Measurements from ENCODE around the gene OPCML.

The OPCML gene

DNA sequence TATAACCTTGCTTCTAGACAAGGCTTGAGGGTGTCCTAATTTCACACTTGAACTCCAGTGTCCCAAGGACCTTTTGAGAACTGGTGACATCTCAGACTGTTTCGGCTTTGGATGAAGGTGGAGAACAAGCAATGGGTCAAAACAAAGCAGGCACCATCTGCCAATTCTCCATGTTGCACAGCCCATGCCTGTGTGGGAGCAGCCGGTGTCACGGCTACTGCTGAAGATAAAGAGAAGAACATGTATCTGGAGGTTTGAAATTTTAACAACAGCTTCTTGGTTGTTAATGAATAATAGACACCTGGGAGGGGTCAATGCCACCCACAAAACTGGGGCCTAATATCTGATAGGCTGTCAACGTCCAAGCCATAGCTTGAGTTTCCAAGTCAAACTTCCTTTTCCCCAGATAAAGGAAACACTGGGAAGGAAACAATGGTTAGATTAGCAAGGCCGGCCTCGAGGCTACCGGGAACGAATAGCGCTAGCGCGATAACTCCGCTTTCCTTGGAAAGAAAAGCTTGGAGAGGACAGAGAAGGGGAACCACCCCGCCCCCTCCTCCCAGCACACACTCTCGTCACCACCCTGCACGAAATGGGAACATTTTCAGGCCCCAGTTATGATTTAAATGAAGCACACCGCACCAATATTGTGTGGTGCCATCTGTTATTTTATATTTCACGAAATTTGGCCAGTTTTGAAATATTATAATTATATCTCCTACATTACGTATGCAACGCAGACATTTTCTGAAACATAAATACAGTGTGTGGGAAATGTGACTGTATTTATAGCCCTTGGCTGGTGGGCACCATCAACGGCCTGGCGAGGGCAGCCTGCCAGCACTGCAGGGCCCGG, 21.8 kb upstream of the OPCML start:
- WGBS, 2 donors (ENCODE audit: extremely low coverage in 2 of 2, insufficient read length in 2 of 2, insufficient replicate concordance in 1 of 2), result no CpG with 5 or more reads among the region's 22 CpGs
- H2BK12ac ChIP-seq (ENCODE audit: low read length), result peak overlapping the region; percentile 26
- no peak overlapping the region for H2AFZ ChIP-seq (ENCODE audit: low read length)
- H2BK5ac ChIP-seq (ENCODE audit: low read length), result no peak overlapping the region
- no peak overlapping the region for H4K8ac ChIP-seq (ENCODE audit: low read depth, low read length)
- peak overlapping the region; percentile 26 for H2BK120ac ChIP-seq (ENCODE audit: low read depth, low read length)
- H3K27me3 ChIP-seq (ENCODE audit: control insufficient read depth in 3 of 3, insufficient read depth in 3 of 3, low read depth in 1 of 3, low read length in 3 of 3), result no peaks in the 10 kb centered on the region
- H3K4me3 ChIP-seq (ENCODE audit: low read length in 2 of 2), result no peak overlapping the region
- H3K9ac ChIP-seq (ENCODE audit: low read depth, low read length, poor library complexity), result no peak overlapping the region
- no peak for DNase-seq (ENCODE audit: low spot score)
- H3K4me1 ChIP-seq (ENCODE audit: control insufficient read depth in 2 of 2, insufficient read depth in 1 of 2, low read depth in 1 of 2, low read length in 2 of 2), result peaks cover 11 to 12% of the 10 kb centered on the region in 2 donors
- H4K91ac ChIP-seq (ENCODE audit: low read depth, low read length, poor library complexity), result no peak overlapping the region
- no peak overlapping the region for H3K23ac ChIP-seq (ENCODE audit: low read depth, low read length, poor library complexity)
- H3K36me3 ChIP-seq (replicated peaks in 1 of 2; ENCODE audit: control insufficient read depth in 2 of 2, insufficient read depth in 2 of 2, low read length in 2 of 2), result no peaks in the 10 kb centered on the region
- H2BK15ac ChIP-seq (ENCODE audit: low read length), result peak overlapping the region; percentile 41
- no peak overlapping the region for H3K18ac ChIP-seq (ENCODE audit: low read length)
- no peaks in the 10 kb centered on the region for H3K79me1 ChIP-seq (ENCODE audit: low read depth, low read length)
- no peak overlapping the region for H3K4ac ChIP-seq (ENCODE audit: low read length)
- H2AK5ac ChIP-seq (ENCODE audit: low read depth, low read length), result peak overlapping the region; percentile 11
- H3K4me2 ChIP-seq (ENCODE audit: insufficient read depth, low read length, poor library complexity, severe bottlenecking), result no peak overlapping the region
- no peak overlapping the region for H3K14ac ChIP-seq (ENCODE audit: low read length)
- H3K27ac ChIP-seq (replicated peaks; ENCODE audit: low read length), result no peak overlapping the region
- H3K9me3 ChIP-seq (replicated peaks in 1 of 2; ENCODE audit: control insufficient read depth in 2 of 2, insufficient read depth in 1 of 2, low read depth in 1 of 2, low read length in 2 of 2), result no peaks in the 10 kb centered on the region

DNA sequence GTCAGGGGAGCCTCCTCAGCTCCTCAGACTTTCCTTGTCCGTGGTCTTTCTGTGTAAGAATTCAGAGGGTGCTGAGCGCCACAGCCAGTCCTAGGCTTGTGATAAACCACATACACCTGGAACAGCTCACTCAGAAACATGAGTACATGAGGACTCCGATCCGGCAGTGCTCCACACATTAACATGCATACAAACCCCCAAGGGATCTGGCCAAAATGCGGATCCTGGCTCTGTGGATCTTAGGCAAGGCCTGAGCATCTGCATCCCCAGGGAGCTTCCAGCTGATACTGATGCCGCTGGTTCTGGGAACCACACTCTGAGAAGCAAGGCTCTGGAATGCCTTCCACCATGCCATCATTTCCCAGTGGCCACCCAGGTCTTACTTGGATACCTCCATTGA, 20.6 kb upstream of the OPCML start:
- Histone ChIP-seq H3K27ac (replicated peaks; ENCODE audit: low read length) (no peak overlapping the region), H4K91ac (ENCODE audit: low read depth, low read length, poor library complexity) (no peak overlapping the region), H3K79me1 (ENCODE audit: low read depth, low read length) (no peaks in the 10 kb centered on the region), H4K8ac (ENCODE audit: low read depth, low read length) (no peak overlapping the region), H3K36me3 (replicated peaks in 1 of 2; ENCODE audit: control insufficient read depth in 2 of 2, insufficient read depth in 2 of 2, low read length in 2 of 2) (no peaks in the 10 kb centered on the region), H2BK120ac (ENCODE audit: low read depth, low read length) (no peak overlapping the region), H3K9me3 (replicated peaks in 1 of 2; ENCODE audit: control insufficient read depth in 2 of 2, insufficient read depth in 1 of 2, low read depth in 1 of 2, low read length in 2 of 2) (no peaks in the 10 kb centered on the region), H3K23ac (ENCODE audit: low read depth, low read length, poor library complexity) (no peak overlapping the region), H3K27me3 (ENCODE audit: control insufficient read depth in 3 of 3, insufficient read depth in 3 of 3, low read depth in 1 of 3, low read length in 3 of 3) (no peaks in the 10 kb centered on the region), H2AFZ (ENCODE audit: low read length) (no peak overlapping the region), H2AK5ac (ENCODE audit: low read depth, low read length) (no peak overlapping the region), H3K14ac (ENCODE audit: low read length) (no peak overlapping the region), H3K4me3 (ENCODE audit: low read length in 2 of 2) (no peak overlapping the region), H3K4me2 (ENCODE audit: insufficient read depth, low read length, poor library complexity, severe bottlenecking) (no peak overlapping the region), H3K4ac (ENCODE audit: low read length) (no peak overlapping the region), H2BK12ac (ENCODE audit: low read length) (no peak overlapping the region), H2BK15ac (ENCODE audit: low read length) (no peak overlapping the region), H3K9ac (ENCODE audit: low read depth, low read length, poor library complexity) (no peak overlapping the region), H3K18ac (ENCODE audit: low read length) (no peak overlapping the region), H2BK5ac (ENCODE audit: low read length) (no peak overlapping the region), H3K4me1 (ENCODE audit: control insufficient read depth in 2 of 2, insufficient read depth in 1 of 2, low read depth in 1 of 2, low read length in 2 of 2) (peaks cover 11 to 12% of the 10 kb centered on the region in 2 donors)
- no peak for DNase-seq (ENCODE audit: low spot score)
- WGBS, 2 donors (ENCODE audit: extremely low coverage in 2 of 2, insufficient read length in 2 of 2, insufficient replicate concordance in 1 of 2), result no CpG with 5 or more reads among the region's 6 CpGs

DNA sequence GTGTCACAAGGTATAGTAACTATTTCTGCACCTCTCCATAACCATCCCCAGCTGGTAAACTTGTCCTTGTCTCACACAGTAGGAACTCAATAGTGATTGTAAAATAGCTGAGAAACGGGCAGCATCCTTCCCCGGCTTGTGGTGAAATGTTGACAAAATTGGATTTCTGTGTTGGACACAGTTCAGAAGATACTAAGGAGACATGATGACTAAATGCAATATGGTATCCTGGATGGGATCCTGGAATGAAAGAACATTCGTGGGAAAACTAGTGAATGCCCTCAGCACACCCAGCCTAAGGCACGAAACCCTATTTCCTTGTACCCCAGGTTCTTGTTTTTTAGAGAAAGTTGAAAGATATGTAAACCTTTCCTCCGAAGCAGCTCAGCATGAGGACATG, 18.8 kb upstream of the OPCML start:
- no peak overlapping the region for H2BK120ac ChIP-seq (ENCODE audit: low read depth, low read length)
- no peaks in the 10 kb centered on the region for H3K9me3 ChIP-seq (replicated peaks in 1 of 2; ENCODE audit: control insufficient read depth in 2 of 2, insufficient read depth in 1 of 2, low read depth in 1 of 2, low read length in 2 of 2)
- no peak overlapping the region for H2AFZ ChIP-seq (ENCODE audit: low read length)
- no peak for DNase-seq (ENCODE audit: low spot score)
- H3K4me1 ChIP-seq (ENCODE audit: control insufficient read depth in 2 of 2, insufficient read depth in 1 of 2, low read depth in 1 of 2, low read length in 2 of 2), result peaks cover 11 to 12% of the 10 kb centered on the region in 2 donors
- no peaks in the 10 kb centered on the region for H3K27me3 ChIP-seq (ENCODE audit: control insufficient read depth in 3 of 3, insufficient read depth in 3 of 3, low read depth in 1 of 3, low read length in 3 of 3)
- no peak overlapping the region for H2BK5ac ChIP-seq (ENCODE audit: low read length)
- H3K4me3 ChIP-seq (ENCODE audit: low read length in 2 of 2), result no peak overlapping the region
- H2BK15ac ChIP-seq (ENCODE audit: low read length), result no peak overlapping the region
- H3K18ac ChIP-seq (ENCODE audit: low read length), result no peak overlapping the region
- no peak overlapping the region for H2BK12ac ChIP-seq (ENCODE audit: low read length)
- no peak overlapping the region for H3K23ac ChIP-seq (ENCODE audit: low read depth, low read length, poor library complexity)
- WGBS, 2 donors (ENCODE audit: extremely low coverage in 2 of 2, insufficient read length in 2 of 2, insufficient replicate concordance in 1 of 2), result no CpG with 5 or more reads among the region's 5 CpGs
- H2AK5ac ChIP-seq (ENCODE audit: low read depth, low read length), result no peak overlapping the region
- H3K9ac ChIP-seq (ENCODE audit: low read depth, low read length, poor library complexity), result no peak overlapping the region
- H3K4ac ChIP-seq (ENCODE audit: low read length), result no peak overlapping the region
- no peaks in the 10 kb centered on the region for H3K36me3 ChIP-seq (replicated peaks in 1 of 2; ENCODE audit: control insufficient read depth in 2 of 2, insufficient read depth in 2 of 2, low read length in 2 of 2)
- no peaks in the 10 kb centered on the region for H3K79me1 ChIP-seq (ENCODE audit: low read depth, low read length)
- H4K8ac ChIP-seq (ENCODE audit: low read depth, low read length), result no peak overlapping the region
- no peak overlapping the region for H3K4me2 ChIP-seq (ENCODE audit: insufficient read depth, low read length, poor library complexity, severe bottlenecking)
- H3K14ac ChIP-seq (ENCODE audit: low read length), result no peak overlapping the region
- no peak overlapping the region for H3K27ac ChIP-seq (replicated peaks; ENCODE audit: low read length)
- H4K91ac ChIP-seq (ENCODE audit: low read depth, low read length, poor library complexity), result no peak overlapping the region

DNA sequence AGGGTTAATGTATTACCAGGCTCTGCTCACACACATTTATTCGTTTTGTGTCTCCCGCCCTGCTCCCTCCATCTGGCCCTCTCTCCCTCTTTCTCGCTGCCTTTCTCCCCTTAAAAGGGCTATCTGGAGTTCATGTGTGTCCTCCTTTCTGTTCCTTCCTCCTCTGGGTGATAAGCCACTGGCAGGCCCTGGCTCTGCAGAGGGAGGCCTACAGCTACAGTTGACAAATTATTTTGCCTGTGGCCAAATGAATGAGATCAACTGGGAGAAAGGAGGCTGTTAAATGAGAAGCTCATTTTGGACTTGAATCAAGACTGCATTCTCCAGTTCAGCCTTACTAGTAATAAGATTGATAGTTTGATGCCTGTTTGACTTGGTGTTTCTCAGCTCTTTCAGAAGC, 17.5 kb upstream of the OPCML start:
- no peak overlapping the region for H4K91ac ChIP-seq (ENCODE audit: low read depth, low read length, poor library complexity)
- no peaks in the 10 kb centered on the region for H3K36me3 ChIP-seq (replicated peaks in 1 of 2; ENCODE audit: control insufficient read depth in 2 of 2, insufficient read depth in 2 of 2, low read length in 2 of 2)
- H2AFZ ChIP-seq (ENCODE audit: low read length), result no peak overlapping the region
- no peak overlapping the region for H3K4me3 ChIP-seq (ENCODE audit: low read length in 2 of 2)
- H2BK12ac ChIP-seq (ENCODE audit: low read length), result no peak overlapping the region
- H3K79me1 ChIP-seq (ENCODE audit: low read depth, low read length), result no peaks in the 10 kb centered on the region
- DNase-seq (ENCODE audit: low spot score), result no peak
- no peak overlapping the region for H3K9ac ChIP-seq (ENCODE audit: low read depth, low read length, poor library complexity)
- no peak overlapping the region for H3K4ac ChIP-seq (ENCODE audit: low read length)
- no peak overlapping the region for H2BK15ac ChIP-seq (ENCODE audit: low read length)
- no CpG with 5 or more reads among the region's 3 CpGs for WGBS, 2 donors (ENCODE audit: extremely low coverage in 2 of 2, insufficient read length in 2 of 2, insufficient replicate concordance in 1 of 2)
- no peak overlapping the region for H4K8ac ChIP-seq (ENCODE audit: low read depth, low read length)
- no peaks in the 10 kb centered on the region for H3K9me3 ChIP-seq (replicated peaks in 1 of 2; ENCODE audit: control insufficient read depth in 2 of 2, insufficient read depth in 1 of 2, low read depth in 1 of 2, low read length in 2 of 2)
- no peak overlapping the region for H2BK120ac ChIP-seq (ENCODE audit: low read depth, low read length)
- H3K14ac ChIP-seq (ENCODE audit: low read length), result no peak overlapping the region
- no peak overlapping the region for H3K27ac ChIP-seq (replicated peaks; ENCODE audit: low read length)
- H3K18ac ChIP-seq (ENCODE audit: low read length), result no peak overlapping the region
- no peaks in the 10 kb centered on the region for H3K27me3 ChIP-seq (ENCODE audit: control insufficient read depth in 3 of 3, insufficient read depth in 3 of 3, low read depth in 1 of 3, low read length in 3 of 3)
- no peak overlapping the region for H3K23ac ChIP-seq (ENCODE audit: low read depth, low read length, poor library complexity)
- H3K4me2 ChIP-seq (ENCODE audit: insufficient read depth, low read length, poor library complexity, severe bottlenecking), result no peak overlapping the region
- H3K4me1 ChIP-seq (ENCODE audit: control insufficient read depth in 2 of 2, insufficient read depth in 1 of 2, low read depth in 1 of 2, low read length in 2 of 2), result peaks cover 12 to 13% of the 10 kb centered on the region in 2 donors
- H2AK5ac ChIP-seq (ENCODE audit: low read depth, low read length), result no peak overlapping the region
- H2BK5ac ChIP-seq (ENCODE audit: low read length), result no peak overlapping the region
